Stomach smooth muscle (tissue), 2 donors: Measurements from ENCODE around the gene THRB.

Source experiments
- H3K27ac ChIP-seq: one replicate; pipeline ENCODE4 v1.7.0; 2013; ENCODE audit warnings: mild to moderate bottlenecking, low read length, inconsistent platforms
- H3K27me3 ChIP-seq, 2 donors: one replicate each; pipeline ENCODE4 v1.7.0; 2013; ENCODE audit warnings: low read length in 2 of 2; ENCODE audit not compliant: insufficient read depth in 2 of 2, control insufficient read depth in 1 of 2
- H3K36me3 ChIP-seq, 2 donors: one replicate each; pipeline ENCODE4 v1.7.0; 2013; ENCODE audit warnings: low read length in 2 of 2; ENCODE audit not compliant: control insufficient read depth in 2 of 2, insufficient read depth in 2 of 2
- H3K4me1 ChIP-seq: one replicate; pipeline ENCODE4 v1.7.0; 2013; ENCODE audit warnings: low read length; ENCODE audit not compliant: control insufficient read depth, insufficient read depth
- H3K4me3 ChIP-seq, 2 donors: one replicate each; pipeline ENCODE4 v1.7.0; 2013; ENCODE audit warnings: low read length in 2 of 2
- H3K9ac ChIP-seq, 2 donors: one replicate each; pipeline ENCODE4 v1.7.0; 2013; ENCODE audit warnings: low read length in 2 of 2, mild to moderate bottlenecking in 1 of 2
- H3K9me3 ChIP-seq, 2 donors: one replicate each; pipeline ENCODE4 v1.7.0; 2013; ENCODE audit warnings: low read length in 2 of 2; ENCODE audit not compliant: control insufficient read depth in 2 of 2
- donor health status: healthy.
- donor health status: Pancreatic carcinoma.

THRB gene

GRCh38 chr3:24338409-24339130, 156.1 kb downstream of the THRB start:
- no peak overlapping the region for H3K9ac ChIP-seq
- H3K4me3 ChIP-seq, result no peak overlapping the region
- peaks cover 0 to 5% of the 10 kb centered on the region in 2 donors for H3K36me3 ChIP-seq
- no peak overlapping the region for H3K27ac ChIP-seq
- peaks cover 13% of the 10 kb centered on the region for H3K4me1 ChIP-seq
- no peaks in the 10 kb centered on the region for H3K9me3 ChIP-seq
- no peaks in the 10 kb centered on the region for H3K27me3 ChIP-seq

GRCh38 chr3:24336101-24336500, 158.5 kb downstream of the THRB start:
- Histone ChIP-seq H3K27ac (no peak overlapping the region), H3K9me3 (no peaks in the 10 kb centered on the region), H3K27me3 (no peaks in the 10 kb centered on the region), H3K4me1 (no peaks in the 10 kb centered on the region), H3K9ac (no peak overlapping the region), H3K36me3 (peaks cover 6 to 9% of the 10 kb centered on the region in 2 donors), H3K4me3 (no peak overlapping the region)

GRCh38 chr3:24332092-24332491, 162.6 kb downstream of the THRB start:
- Histone ChIP-seq H3K9ac (no peak overlapping the region), H3K4me1 (no peaks in the 10 kb centered on the region), H3K27me3 (no peaks in the 10 kb centered on the region), H3K9me3 (no peaks in the 10 kb centered on the region), H3K4me3 (no peak overlapping the region), H3K36me3 (peaks cover 6 to 9% of the 10 kb centered on the region in 2 donors), H3K27ac (no peak overlapping the region)

DNA sequence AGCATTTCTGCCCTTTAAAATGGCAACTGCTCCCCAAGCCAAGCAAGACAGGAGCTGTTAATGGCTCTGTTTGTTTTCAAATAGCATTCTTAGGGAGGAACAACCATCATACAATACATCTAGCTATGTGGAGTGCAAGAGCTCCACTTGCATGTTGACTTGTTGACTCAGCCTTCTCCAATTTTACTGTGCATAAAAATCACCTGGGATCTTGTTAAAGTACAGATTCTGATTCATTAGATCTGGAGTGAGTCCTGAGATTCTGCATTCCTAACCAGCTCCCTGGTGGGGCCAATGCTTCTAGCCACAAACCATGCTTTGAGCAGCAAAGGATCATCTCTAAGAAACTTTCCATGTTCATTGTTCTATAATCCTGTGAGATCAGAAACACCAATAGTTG, 171.4 kb downstream of the THRB start:
- H3K36me3 ChIP-seq, result no peaks in the 10 kb centered on the region
- no peaks in the 10 kb centered on the region for H3K27me3 ChIP-seq
- no peak overlapping the region for H3K27ac ChIP-seq
- no peaks in the 10 kb centered on the region for H3K4me1 ChIP-seq
- H3K9me3 ChIP-seq, result no peaks in the 10 kb centered on the region
- H3K9ac ChIP-seq, result no peak overlapping the region
- no peak overlapping the region for H3K4me3 ChIP-seq

- no peak overlapping the region for H3K4me3 ChIP-seq
- no peak overlapping the region for H3K9ac ChIP-seq
- no peak overlapping the region for H3K27ac ChIP-seq
- H3K36me3 ChIP-seq, result peaks cover 0 to 2% of the 10 kb centered on the region in 2 donors
- no peaks in the 10 kb centered on the region for H3K4me1 ChIP-seq
- no peaks in the 10 kb centered on the region for H3K27me3 ChIP-seq
- H3K9me3 ChIP-seq, result no peaks in the 10 kb centered on the region
These were observed 174.0 kb downstream of the THRB start for GRCh38 chr3:24320601-24321000.

DNA sequence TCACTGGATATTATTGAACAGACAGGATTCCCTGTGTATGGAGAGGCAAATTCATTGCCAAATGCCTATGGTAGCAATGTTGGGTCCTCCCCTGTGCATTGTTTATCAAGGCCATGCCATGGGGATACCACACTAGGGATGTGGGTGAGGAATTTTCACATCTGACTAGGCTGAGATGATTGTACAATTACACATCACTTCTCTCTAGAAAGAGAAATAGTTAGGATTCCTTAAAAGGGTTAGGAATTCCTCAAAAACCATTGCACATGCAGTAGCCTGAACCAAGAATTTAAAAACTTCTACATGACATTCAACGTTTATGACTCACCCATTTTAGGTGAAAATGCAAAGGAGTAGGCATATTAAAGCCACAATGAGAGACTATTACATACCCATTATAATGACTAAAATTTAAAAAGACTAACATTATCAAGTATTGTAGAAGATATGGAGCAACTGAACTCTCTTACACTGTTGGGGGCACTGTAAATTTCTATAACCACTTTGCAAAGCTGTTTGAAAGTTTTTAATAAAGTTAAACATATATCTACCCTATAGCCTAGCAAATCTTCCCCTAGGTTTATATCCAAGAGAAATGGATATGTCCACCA, 175.9 kb downstream of the THRB start:
- H3K27me3 ChIP-seq, result no peaks in the 10 kb centered on the region
- peaks cover 0 to 5% of the 10 kb centered on the region in 2 donors for H3K36me3 ChIP-seq
- H3K9ac ChIP-seq, result no peak overlapping the region
- no peaks in the 10 kb centered on the region for H3K9me3 ChIP-seq
- no peaks in the 10 kb centered on the region for H3K4me1 ChIP-seq
- H3K4me3 ChIP-seq, result no peak overlapping the region
- no peak overlapping the region for H3K27ac ChIP-seq

DNA sequence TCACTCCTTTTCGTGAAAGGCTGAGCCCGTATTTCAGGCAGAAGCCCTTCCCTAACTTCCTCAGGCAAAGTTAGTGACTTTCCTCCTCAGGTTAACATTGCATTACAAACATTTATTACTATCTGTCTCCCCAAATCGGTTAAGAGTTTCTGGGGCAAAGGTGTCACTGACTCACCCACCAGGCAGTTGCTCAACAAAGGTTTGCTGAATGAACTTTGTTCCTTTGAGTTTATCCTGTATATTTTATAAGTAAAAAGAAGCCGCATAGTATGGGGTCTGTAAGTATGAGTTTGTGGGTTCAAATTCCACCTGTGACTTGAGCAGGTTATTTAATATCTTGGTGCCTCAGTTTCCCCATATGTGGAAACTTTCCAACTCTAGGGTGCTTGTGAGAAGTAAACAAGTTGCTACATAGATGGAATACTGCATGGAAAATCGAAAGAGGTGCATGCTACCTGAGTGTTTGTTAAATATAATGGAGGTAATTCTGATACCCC, 177.7 kb downstream of the THRB start:
- Histone ChIP-seq H3K27me3 (no peaks in the 10 kb centered on the region), H3K4me1 (no peaks in the 10 kb centered on the region), H3K9me3 (no peaks in the 10 kb centered on the region), H3K36me3 (peaks cover 0 to 5% of the 10 kb centered on the region in 2 donors), H3K4me3 (no peak overlapping the region), H3K9ac (no peak overlapping the region), H3K27ac (no peak overlapping the region)

DNA sequence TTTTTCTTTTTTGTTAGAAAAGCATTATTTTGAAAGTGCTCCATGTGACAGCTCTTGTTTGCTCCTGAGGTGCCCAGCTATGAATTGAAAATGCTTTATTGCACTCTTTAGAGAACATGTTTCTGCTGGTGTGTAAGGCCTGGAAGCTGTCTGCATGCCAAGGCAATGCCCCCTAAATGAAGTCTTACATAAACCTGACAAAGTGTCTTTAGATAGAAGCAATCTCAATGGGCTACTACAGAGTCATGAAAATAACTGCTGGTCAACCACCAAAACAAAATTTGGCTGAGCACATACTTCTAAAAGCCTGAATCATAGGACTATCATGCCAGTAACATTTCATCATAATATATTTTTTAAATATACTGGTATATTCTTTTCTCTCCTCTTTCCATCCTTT, 178.7 kb downstream of the THRB start:
- peaks cover 0 to 5% of the 10 kb centered on the region in 2 donors for H3K36me3 ChIP-seq
- no peak overlapping the region for H3K4me3 ChIP-seq
- no peaks in the 10 kb centered on the region for H3K4me1 ChIP-seq
- H3K27me3 ChIP-seq, result no peaks in the 10 kb centered on the region
- no peak overlapping the region for H3K27ac ChIP-seq
- H3K9ac ChIP-seq, result no peak overlapping the region
- no peaks in the 10 kb centered on the region for H3K9me3 ChIP-seq

DNA sequence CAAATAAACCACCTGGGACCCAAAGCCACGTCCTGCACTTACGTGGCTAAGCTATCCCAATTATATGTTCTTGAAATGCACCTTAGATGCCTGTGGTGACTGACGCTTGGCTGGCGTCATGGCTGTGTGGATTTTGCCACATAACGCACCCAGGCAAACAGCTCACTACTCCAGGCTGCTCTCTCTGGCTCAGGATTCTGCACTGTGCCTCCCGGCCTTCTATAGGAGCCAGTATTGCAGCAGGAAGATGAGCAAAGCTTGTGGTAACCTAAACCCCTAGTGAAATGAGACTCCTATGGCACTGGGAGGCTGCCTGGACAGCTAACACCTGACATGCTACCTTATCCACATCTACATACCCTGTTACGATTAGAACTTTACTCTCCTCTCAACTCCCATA, 179.3 kb downstream of the THRB start:
- H3K36me3 ChIP-seq, result peaks cover 0 to 5% of the 10 kb centered on the region in 2 donors

GRCh38 chr3:24311881-24312280, 182.8 kb downstream of the THRB start:
- H3K9ac ChIP-seq, result no peak overlapping the region
- no peaks in the 10 kb centered on the region for H3K27me3 ChIP-seq
- no peak overlapping the region for H3K27ac ChIP-seq
- no peak overlapping the region for H3K4me3 ChIP-seq
- peaks cover 0 to 3% of the 10 kb centered on the region in 2 donors for H3K36me3 ChIP-seq
- no peaks in the 10 kb centered on the region for H3K9me3 ChIP-seq
- no peaks in the 10 kb centered on the region for H3K4me1 ChIP-seq

More for the DNA sequence above, 179.3 kb downstream of the THRB start:
- Histone ChIP-seq H3K9me3 (no peaks in the 10 kb centered on the region), H3K9ac (no peak overlapping the region), H3K27ac (no peak overlapping the region), H3K4me1 (no peaks in the 10 kb centered on the region), H3K4me3 (no peak overlapping the region), H3K27me3 (no peaks in the 10 kb centered on the region)

- no peak overlapping the region for H3K9ac ChIP-seq
- peaks cover 6% of the 10 kb centered on the region for H3K4me1 ChIP-seq
- no peaks in the 10 kb centered on the region for H3K27me3 ChIP-seq
- H3K36me3 ChIP-seq, result peaks cover 0 to 3% of the 10 kb centered on the region in 2 donors
- H3K4me3 ChIP-seq, result no peak overlapping the region
- no peaks in the 10 kb centered on the region for H3K9me3 ChIP-seq
- no peak overlapping the region for H3K27ac ChIP-seq
These were observed 183.8 kb downstream of the THRB start for GRCh38 chr3:24310887-24311286.
